ENCODE results near the gene NFAT5. TPM values are rescaled to one million over a fixed set of nuclear protein-coding genes. Genes with fewer than 3 reads are reported as not detected.

Gene NFAT5
- total and polyA plus RNA-seq, 8 donors = 1.2 to 57.2 (median 21.5) TPM

Small RNA genes within 50 kb of the gene (small RNA-seq; reads per million reads assigned to genes)
- 0 reads per million in 4 donors for gene MIR1538

Other genes with a start within 250 kb of the NFAT5 start
- 100 to 1,000 TPM in 1 of 5 donors, 10 to 100 TPM in 2, 1 to 10 TPM in 1, not detected in 1; 6.4 to 131 (median 23.6) TPM for gene PDF, start 235.4 kb upstream of the NFAT5 start, total RNA-seq
- gene PDF, start 235.4 kb upstream of the NFAT5 start, polyA plus RNA-seq = 1 to 10 TPM; 1.7 to 7.9 (median 7.1) TPM
- 100 to 1,000 TPM in 1 of 5 donors, 10 to 100 TPM in 4; 18.1 to 167 (median 33.6) TPM for gene COG8, start 226.4 kb upstream of the NFAT5 start, total RNA-seq
- 10 to 100 TPM; 11.1 to 19.7 (median 11.5) TPM for gene COG8, start 226.4 kb upstream of the NFAT5 start, polyA plus RNA-seq
- gene NIP7, start 226.2 kb upstream of the NFAT5 start, total RNA-seq = 10 to 100 TPM in 2 of 5 donors, 1 to 10 TPM in 1, under 1 TPM in 1, not detected in 1; 0.89 to 18.9 (median 9.8) TPM
- 10 to 100 TPM; 10.9 to 16.3 (median 14.4) TPM for gene NIP7, start 226.2 kb upstream of the NFAT5 start, polyA plus RNA-seq
- gene TMED6, start 214.2 kb upstream of the NFAT5 start, total RNA-seq = 10 to 100 TPM in 2 of 5 donors, 1 to 10 TPM in 2, not detected in 1; 1.8 to 31.9 (median 10.8) TPM
- gene TMED6, start 214.2 kb upstream of the NFAT5 start, polyA plus RNA-seq = 10 to 100 TPM in 2 of 3 donors, 1 to 10 TPM in 1; 3.8 to 60.1 (median 37.6) TPM
- 100 to 1,000 TPM in 2 of 5 donors, 10 to 100 TPM in 3; 11.6 to 209 (median 35.1) TPM for gene TERF2, start 180.0 kb upstream of the NFAT5 start, total RNA-seq
- gene TERF2, start 180.0 kb upstream of the NFAT5 start, polyA plus RNA-seq = 10 to 100 TPM in 1 of 3 donors, 1 to 10 TPM in 2; 7.6 to 13.6 (median 8.8) TPM
- gene CYB5B, start 141.3 kb upstream of the NFAT5 start, total RNA-seq = 10 to 100 TPM in 4 of 5 donors, 1 to 10 TPM in 1; 9.3 to 76.3 (median 46.8) TPM
- 10 to 100 TPM; 45.1 to 55.7 (median 52.9) TPM for gene CYB5B, start 141.3 kb upstream of the NFAT5 start, polyA plus RNA-seq
- gene NQO1, start 160.6 kb downstream of the NFAT5 start, total RNA-seq = 100 to 1,000 TPM in 3 of 5 donors, 10 to 100 TPM in 2; 58.8 to 460 (median 137) TPM
- gene NQO1, start 160.6 kb downstream of the NFAT5 start, polyA plus RNA-seq = 1,000 to 10,000 TPM in 1 of 3 donors, 100 to 1,000 TPM in 1, 10 to 100 TPM in 1; 97.8 to 1,232 (median 310) TPM
- 10 to 100 TPM in 4 of 5 donors, 1 to 10 TPM in 1; 4.9 to 76.4 (median 52.5) TPM for gene NOB1, start 189.0 kb downstream of the NFAT5 start, total RNA-seq
- 10 to 100 TPM; 36.3 to 63.1 (median 52.9) TPM for gene NOB1, start 189.0 kb downstream of the NFAT5 start, polyA plus RNA-seq
- gene WWP2, start 196.4 kb downstream of the NFAT5 start, total RNA-seq = 100 to 1,000 TPM in 1 of 5 donors, 10 to 100 TPM in 4; 34.4 to 442 (median 62.5) TPM
- gene WWP2, start 196.4 kb downstream of the NFAT5 start, polyA plus RNA-seq = 10 to 100 TPM; 16.0 to 28.9 (median 20.5) TPM